Aorta (tissue), 5 donors: ENCODE data around the gene DAB2IP. TPM values are rescaled to one million over a fixed set of nuclear protein-coding genes. Genes with fewer than 3 reads are reported as not detected.

Source experiments
- ATAC-seq: fragments of 200-7000 bp; cut with Tn5 transposase; one replicate; pipeline ENCODE4 v1.9.1; 2022; ENCODE audit warnings: moderate library complexity; ENCODE audit not compliant: low FRiP score
- DNase-seq, 2 donors: peaks; one replicate each; pipeline ENCODE4 v3.0.0-alpha.2; 2020
- H3K27ac ChIP-seq, 2 donors: one replicate each; pipeline ENCODE4 v1.5.1; 2013; ENCODE audit warnings: low read length in 2 of 2, mild to moderate bottlenecking in 2 of 2, moderate library complexity in 2 of 2, control low read depth in 1 of 2, inconsistent platforms in 1 of 2, low read depth in 1 of 2
- H3K27me3 ChIP-seq, 2 donors: one replicate each; pipeline ENCODE4 v1.6.1; 2013; ENCODE audit warnings: control low read depth in 1 of 2, low read length in 1 of 2, mild to moderate bottlenecking in 1 of 2, moderate library complexity in 1 of 2; ENCODE audit not compliant: insufficient read depth in 2 of 2, control insufficient read depth in 1 of 2
- H3K36me3 ChIP-seq, 2 donors: one replicate each; pipeline ENCODE4 v1.6.1; 2013; ENCODE audit warnings: control low read depth in 1 of 2, low read length in 1 of 2, mild to moderate bottlenecking in 1 of 2; ENCODE audit not compliant: insufficient read depth in 2 of 2, control insufficient read depth in 1 of 2
- H3K4me1 ChIP-seq, 2 donors: one replicate each; pipeline ENCODE4 v1.6.1; 2013; ENCODE audit warnings: low read length in 2 of 2, control low read depth in 1 of 2, mild to moderate bottlenecking in 1 of 2, moderate library complexity in 1 of 2; ENCODE audit not compliant: insufficient read depth in 2 of 2, control insufficient read depth in 1 of 2
- H3K4me3 ChIP-seq, 2 donors: one replicate each; pipeline ENCODE4 v1.5.1; 2013; ENCODE audit warnings: low read length in 2 of 2, control low read depth in 1 of 2, mild to moderate bottlenecking in 1 of 2
- H3K9me3 ChIP-seq: one replicate; pipeline ENCODE4 v1.6.1; 2013; ENCODE audit warnings: mild to moderate bottlenecking, low read length; ENCODE audit not compliant: control insufficient read depth
- WGBS, 2 donors: extraction: QIAGEN DNeasy Blood & Tissue Kit; methylation state at CpG; one replicate each; pipeline ENCODE4 v1.1.7; 2013; 5-methylcytosine and 5-hydroxymethylcytosine counted together
- intact Hi-C, 2 donors: fragments of 100-400 bp; cut with DNase I; formaldehyde crosslinking; loops; one replicate each; pipeline versions ENCODE4 v1.14.2 to v1.15.0; 2022
- polyA plus RNA-seq, 2 donors: library from polyadenylated mRNA; stranded (reverse); fragments of 200-250 nt; gene quantifications; one replicate each; pipeline ENCODE4 v1.2.3, GENCODE V29; 2013
- total RNA-seq, 2 donors: library from RNA; stranded (reverse); fragmentation: NEBNext Ultra II Directional; extraction: Animal tissue kit (Norgen Biotek cat#: 25700); gene quantifications; one replicate each; pipeline ENCODE4 v1.2.1, GENCODE V29; 2021
- donor health status: healthy with polysubstance abuse.
- donor health status: Bipolar disorder and iron deficiency.
- donor health status: DM: no; HTN: no; CAD: no.
- donor health status: DM: no; HTN: no; CAD: no.
- donor health status: DM: yes; HTN: yes; CAD: no.

The DAB2IP gene
- total and polyA plus RNA-seq, 4 donors = 12.0 to 75.4 (median 51.4) TPM

DNA sequence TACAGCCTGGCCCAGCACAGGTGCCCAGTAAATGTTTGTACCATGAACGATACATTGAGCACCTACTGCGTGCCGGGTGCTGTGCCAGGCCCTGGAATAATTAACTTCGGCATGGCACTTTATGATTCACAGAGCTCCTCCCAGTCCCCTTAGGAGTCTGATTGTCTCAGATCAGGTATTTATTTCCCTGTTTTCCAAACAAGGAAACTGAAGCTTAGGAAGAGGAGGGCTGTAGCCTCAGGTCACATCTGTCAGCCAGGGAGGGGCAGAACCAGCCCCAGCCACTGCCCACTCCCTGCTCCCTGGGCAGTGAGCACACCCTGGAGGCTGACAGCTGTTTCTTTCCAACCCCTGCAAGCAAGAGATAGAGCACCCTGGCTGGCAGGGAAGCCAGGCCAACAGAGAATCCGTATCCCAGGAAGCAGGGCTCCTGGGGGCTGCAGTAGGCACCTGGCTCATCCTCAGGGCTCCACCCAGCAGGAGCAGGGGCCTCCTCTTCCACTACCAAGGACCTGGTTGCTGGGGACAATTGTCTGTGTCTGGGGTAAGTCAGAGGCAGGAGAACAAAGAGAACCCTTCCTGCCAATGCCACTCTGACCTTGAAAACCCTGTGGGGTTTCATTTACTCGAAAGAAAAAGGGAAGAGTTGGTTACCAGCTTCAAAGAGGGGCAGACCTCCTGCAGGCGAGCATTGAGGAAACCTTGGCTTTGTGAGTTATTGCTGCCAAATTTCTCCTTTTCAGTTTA is 69.0 kb downstream of the DAB2IP start:
- no peak for ATAC-seq
- H3K9me3 ChIP-seq = no peaks in the 10 kb centered on the region
- DNase-seq = no peak
- H3K4me1 ChIP-seq = peaks cover 0 to 3% of the 10 kb centered on the region in 2 donors
- H3K27me3 ChIP-seq = no peaks in the 10 kb centered on the region
- no peak overlapping the region for H3K27ac ChIP-seq
- intact Hi-C loops = no loop called here
- H3K4me3 ChIP-seq = no peak overlapping the region
- 59 to 61% methylated on average over 7 of the region's 7 CpGs for WGBS, 2 donors
- H3K36me3 ChIP-seq = no peaks in the 10 kb centered on the region

DNA sequence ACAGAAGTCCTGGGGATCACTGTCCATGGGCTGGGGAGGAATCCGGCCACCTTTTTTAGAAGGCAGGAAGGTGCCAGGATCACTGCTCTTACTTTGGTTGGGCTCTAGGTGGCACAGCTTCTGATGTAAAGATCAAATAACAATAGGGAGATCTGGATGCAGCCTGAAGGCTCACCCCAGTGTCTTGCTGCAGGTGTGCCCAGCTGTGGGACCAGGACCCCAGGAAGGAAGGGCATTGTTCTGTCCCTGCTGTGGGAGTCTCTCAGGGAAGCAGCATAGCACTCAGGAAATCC is 69.6 kb downstream of the DAB2IP start:
- Histone ChIP-seq H3K4me3 (no peak overlapping the region), H3K27ac (no peak overlapping the region), H3K9me3 (no peaks in the 10 kb centered on the region), H3K36me3 (no peaks in the 10 kb centered on the region), H3K27me3 (no peaks in the 10 kb centered on the region), H3K4me1 (peaks cover 0 to 3% of the 10 kb centered on the region in 2 donors)
- no peak for DNase-seq
- 27 to 59% methylated on average over 1 of the region's 1 CpG for WGBS, 2 donors
- no peak for ATAC-seq
- intact Hi-C loops = no loop called here

DNA sequence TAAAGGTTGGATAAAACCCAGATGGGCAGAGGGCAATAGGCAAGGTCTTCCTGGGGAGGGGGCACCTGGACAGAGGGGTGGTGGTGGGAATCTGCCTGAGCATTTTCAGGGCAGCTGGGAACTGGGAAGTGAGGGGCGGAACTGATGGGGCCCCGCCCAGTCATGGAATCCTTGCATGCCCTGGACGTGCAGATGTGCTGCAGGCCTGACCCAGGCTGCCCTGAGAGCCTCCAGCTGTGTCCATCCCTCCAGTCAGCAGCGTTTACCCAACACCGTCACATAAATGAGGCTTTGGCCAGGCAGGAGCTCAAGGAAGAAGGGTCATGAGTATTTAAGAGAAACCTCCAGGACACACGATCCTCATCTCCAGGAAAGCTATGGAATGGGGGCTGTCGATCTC is 70.3 kb downstream of the DAB2IP start:
- ATAC-seq (no peak), DNase-seq (no peak)
- 68 to 72% methylated on average over 7 of the region's 7 CpGs for WGBS, 2 donors
- intact Hi-C loops = no loop called here
- Histone ChIP-seq H3K27ac (no peak overlapping the region), H3K27me3 (no peaks in the 10 kb centered on the region), H3K4me1 (peaks cover 0 to 3% of the 10 kb centered on the region in 2 donors), H3K4me3 (no peak overlapping the region), H3K36me3 (no peaks in the 10 kb centered on the region), H3K9me3 (no peaks in the 10 kb centered on the region)

DNA sequence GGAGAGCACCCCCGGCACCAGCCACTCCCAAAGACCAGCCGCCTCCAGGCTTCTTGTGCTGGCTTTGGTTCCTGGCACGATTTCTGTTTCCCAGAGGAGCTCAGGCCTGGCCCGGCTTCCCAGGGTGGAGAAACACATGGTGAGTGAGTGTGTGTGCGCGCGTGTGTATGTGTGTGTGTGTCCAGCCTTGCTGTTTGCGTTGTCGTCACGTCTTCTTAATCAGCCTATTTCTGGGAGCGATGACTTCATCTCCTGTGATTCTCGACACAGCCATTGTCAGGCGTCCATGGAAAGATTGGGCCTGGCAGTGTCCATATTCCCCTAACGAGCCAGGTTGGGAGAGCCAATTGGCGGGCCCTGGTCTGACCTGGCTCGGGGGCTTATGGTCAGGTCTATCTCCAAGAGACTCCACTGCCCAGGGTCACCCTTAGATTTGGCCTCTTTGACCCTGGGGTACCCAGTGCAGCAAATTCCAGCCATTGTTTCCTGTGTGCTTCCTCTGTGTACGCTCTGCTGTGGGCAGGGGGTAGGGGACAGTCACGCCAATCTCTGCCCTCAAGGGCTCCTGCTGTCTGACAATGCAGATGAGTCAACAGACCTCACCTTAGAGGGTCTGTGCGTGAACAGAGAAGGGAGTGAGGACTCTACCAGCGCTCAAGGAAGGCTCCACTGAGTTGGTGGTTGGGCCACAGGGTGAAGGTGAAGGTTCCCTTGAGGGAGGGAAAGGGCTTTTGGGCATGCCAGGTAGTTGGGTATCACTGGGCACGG is 73.8 kb downstream of the DAB2IP start:
- intact Hi-C loops = no loop called here
- Histone ChIP-seq H3K36me3 (no peaks in the 10 kb centered on the region), H3K4me3 (no peak overlapping the region), H3K27me3 (no peaks in the 10 kb centered on the region), H3K9me3 (no peaks in the 10 kb centered on the region), H3K27ac (peak overlapping the region in 1 of 2 donors; percentile 39), H3K4me1 (peaks cover 0 to 3% of the 10 kb centered on the region in 2 donors)
- ATAC-seq (peak; percentile 95), DNase-seq (peak; percentile 96 to 97)
- WGBS, 2 donors = 24 to 26% methylated on average over 19 to 21 of the region's 21 CpGs

DNA sequence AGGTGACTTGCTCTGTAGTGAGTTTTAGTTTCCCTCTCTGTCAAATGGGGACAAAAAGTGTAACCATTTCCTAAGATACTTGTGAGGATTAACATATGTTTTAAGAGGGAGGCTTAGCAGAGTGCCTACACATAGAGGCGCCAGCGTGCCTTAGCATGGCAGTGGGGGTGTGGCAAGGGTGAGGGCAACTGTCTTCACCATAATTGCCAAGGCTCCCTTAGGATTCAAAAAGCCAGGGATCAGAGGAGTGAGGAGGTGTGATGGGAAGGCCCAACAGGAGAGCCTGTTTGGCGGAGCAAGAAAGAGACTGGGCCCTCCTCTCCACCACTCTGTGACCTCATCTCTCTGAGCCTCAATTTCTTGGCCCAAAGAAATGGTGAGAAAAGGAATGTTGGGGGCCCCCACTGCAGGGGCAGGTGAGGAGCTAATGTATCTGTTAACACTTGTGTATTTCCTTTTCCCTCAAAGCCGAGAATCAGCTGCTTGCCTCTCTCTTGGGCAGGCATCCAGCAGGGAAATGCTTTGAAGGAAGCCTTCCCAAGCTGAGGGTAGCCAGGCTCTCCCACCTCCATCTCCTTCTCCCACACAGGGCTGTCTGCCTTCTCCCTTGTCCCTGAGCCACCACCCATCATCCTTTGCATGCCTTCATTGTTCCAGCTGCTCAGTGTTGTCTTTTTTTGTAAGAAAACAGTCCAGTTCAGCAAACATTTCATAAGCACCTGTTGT is 76.0 kb downstream of the DAB2IP start:
- Histone ChIP-seq H3K4me1 (peaks cover 0 to 3% of the 10 kb centered on the region in 2 donors), H3K9me3 (no peaks in the 10 kb centered on the region), H3K27ac (no peak overlapping the region), H3K27me3 (no peaks in the 10 kb centered on the region), H3K4me3 (no peak overlapping the region), H3K36me3 (no peaks in the 10 kb centered on the region)
- intact Hi-C loops = no loop called here
- DNase-seq (no peak), ATAC-seq (no peak)
- 69 to 75% methylated on average over 4 of the region's 4 CpGs for WGBS, 2 donors

DNA sequence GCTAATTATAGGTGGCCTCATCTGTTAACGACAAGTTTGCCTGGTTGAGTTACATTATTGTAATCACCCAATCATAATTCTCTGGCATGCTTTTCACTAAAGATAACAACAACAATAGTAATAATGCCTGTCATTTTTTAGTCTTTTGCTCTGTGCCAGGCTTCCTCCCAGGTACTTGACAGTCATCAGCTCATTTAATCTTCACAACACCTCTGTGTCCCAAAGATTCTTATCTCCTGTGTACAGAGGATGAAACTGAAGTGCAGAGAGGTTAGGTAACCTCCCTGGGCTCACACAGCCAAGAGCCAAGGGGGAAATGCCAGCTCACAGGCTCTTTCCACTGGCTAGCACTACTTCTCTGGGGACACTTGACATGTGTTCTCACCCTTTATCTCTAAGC is 77.5 kb downstream of the DAB2IP start:
- H3K4me1 ChIP-seq = peaks cover 0 to 3% of the 10 kb centered on the region in 2 donors
- intact Hi-C loops = no loop called here
- no peak overlapping the region for H3K4me3 ChIP-seq
- H3K27ac ChIP-seq = no peak overlapping the region
- H3K9me3 ChIP-seq = no peaks in the 10 kb centered on the region
- 56 to 67% methylated on average over 1 of the region's 1 CpG for WGBS, 2 donors
- DNase-seq = no peak
- ATAC-seq = no peak
- H3K27me3 ChIP-seq = no peaks in the 10 kb centered on the region
- no peaks in the 10 kb centered on the region for H3K36me3 ChIP-seq

DNA sequence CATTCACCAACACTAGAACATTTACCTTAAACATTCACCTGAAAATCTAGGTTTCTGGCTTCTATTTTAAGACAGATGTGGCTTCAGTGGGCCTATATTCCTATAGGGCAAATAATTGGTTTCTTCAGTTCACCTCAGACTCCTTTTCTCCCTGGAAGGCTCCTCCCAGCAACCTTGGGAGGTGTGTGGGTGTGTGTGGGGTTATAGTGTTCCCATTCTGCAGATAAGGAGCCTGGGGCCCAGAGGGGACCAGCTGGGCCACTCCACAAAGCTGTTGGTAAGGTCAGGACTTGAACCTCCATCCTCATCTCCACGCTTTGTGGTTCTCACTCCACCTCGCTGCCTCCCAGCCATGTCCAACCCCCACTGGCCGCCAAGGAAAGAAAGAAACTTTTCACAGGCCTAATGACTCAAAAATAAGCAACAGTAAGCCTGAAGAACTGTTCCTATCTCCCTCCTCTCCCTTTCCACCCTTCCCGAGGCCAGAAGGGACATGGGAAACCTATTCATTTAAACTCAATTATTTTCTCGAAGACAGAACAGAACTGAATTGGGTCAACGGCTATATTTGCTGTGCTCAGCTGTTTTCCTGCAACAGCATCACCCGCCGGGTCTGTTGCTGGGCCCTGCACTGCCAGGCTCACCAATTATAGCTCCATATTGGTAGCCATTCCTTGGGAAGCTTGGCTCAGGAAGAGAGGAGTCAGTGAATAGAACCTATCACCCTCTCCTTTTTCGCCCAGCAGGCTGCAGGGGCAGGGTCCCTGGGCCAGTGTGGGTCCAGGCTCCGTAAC is 78.5 kb downstream of the DAB2IP start:
- H3K4me3 ChIP-seq = no peak overlapping the region
- H3K27me3 ChIP-seq = no peaks in the 10 kb centered on the region
- H3K4me1 ChIP-seq = peaks cover 0 to 3% of the 10 kb centered on the region in 2 donors
- WGBS, 2 donors = 88 to 91% methylated on average over 10 of the region's 10 CpGs
- ATAC-seq (no peak), DNase-seq (no peak)
- intact Hi-C loops = no loop called here
- H3K27ac ChIP-seq = no peak overlapping the region
- H3K9me3 ChIP-seq = no peaks in the 10 kb centered on the region
- H3K36me3 ChIP-seq = no peaks in the 10 kb centered on the region

DNA sequence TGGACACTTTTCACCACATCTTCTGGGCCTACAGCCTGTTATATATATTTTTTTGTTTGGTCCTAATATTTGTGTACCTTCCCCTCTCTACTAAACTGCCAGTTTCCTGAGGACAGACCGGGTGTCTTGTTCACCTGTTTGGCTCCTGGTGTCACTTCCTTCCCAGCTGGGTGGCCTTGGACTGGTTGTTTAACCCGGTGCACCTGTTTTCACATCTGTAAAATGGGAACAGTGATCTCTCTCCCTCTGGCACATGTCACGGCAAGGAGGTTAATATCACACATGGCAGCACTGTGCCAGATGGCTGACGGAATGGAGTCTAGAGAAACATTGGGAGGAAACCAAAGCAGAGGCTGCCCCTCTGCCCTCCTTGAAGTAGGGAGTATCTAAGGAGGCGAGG is 79.7 kb downstream of the DAB2IP start:
- Histone ChIP-seq H3K4me1 (no peaks in the 10 kb centered on the region), H3K36me3 (no peaks in the 10 kb centered on the region), H3K9me3 (no peaks in the 10 kb centered on the region), H3K27ac (no peak overlapping the region), H3K27me3 (no peaks in the 10 kb centered on the region), H3K4me3 (no peak overlapping the region)
- intact Hi-C loops = no loop called here
- WGBS, 2 donors = 73 to 79% methylated on average over 5 of the region's 5 CpGs
- DNase-seq = no peak
- ATAC-seq = no peak
